Measurements from ENCODE around the gene SLC45A2. TPM values are rescaled to one million over a fixed set of nuclear protein-coding genes. Genes with fewer than 3 reads are reported as not detected.

The SLC45A2 gene
- polyA plus RNA-seq, 1 of the 3 experiments (the other 2 are of a cell fraction), result 0.02 TPM

- Histone ChIP-seq H3K36me3 (replicated peaks in 1 of 2; ENCODE audit: control insufficient read depth in 1 of 2, insufficient read depth in 2 of 2, low read length in 1 of 2) (peaks cover 0 to 4% of the 10 kb centered on the region in 2 experiments), H4K20me1 (ENCODE audit: insufficient read depth) (no peaks in the 10 kb centered on the region), H3K4me2 (no peak overlapping the region), H2AFZ (ENCODE audit: low read depth) (no peak overlapping the region), H3K79me2 (ENCODE audit: insufficient read depth) (no peaks in the 10 kb centered on the region), H3K9me2 (no peaks in the 10 kb centered on the region), H3K9me3 (peaks cover 8% of the 10 kb centered on the region; the same call in 1 of the 2 replicates), H3K4me3 (ENCODE audit: low read depth in 2 of 2, low read length in 1 of 2) (no peak overlapping the region), H3K27me3 (ENCODE audit: insufficient read depth) (no peaks in the 10 kb centered on the region), H3K9ac (no peak overlapping the region), H3K27ac (ENCODE audit: low read depth in 2 of 2, low read length in 1 of 2) (no peak overlapping the region), H3K4me1 (ENCODE audit: control insufficient read depth in 1 of 2, insufficient read depth in 2 of 2, low read depth in 1 of 2, low read length in 1 of 2) (no peaks in the 10 kb centered on the region), H3F3A (replicated peaks; ENCODE audit: insufficient read depth) (no peaks in the 10 kb centered on the region)
- CTCF ChIA-PET, result no interaction called here
- WGBS (ENCODE audit: low lambda C conversion rate), result 70% methylated on average over 1 of the region's 1 CpG
- DNase-seq, result no peak
- POLR2A ChIA-PET, result no interaction called here
- TF ChIP-seq USF2 (IDR thresholded peaks at IDR 0.05; ENCODE audit: borderline replicate concordance, low read depth, low read length) (no peak), RCOR1 (IDR thresholded peaks at IDR 0.05; ENCODE audit: low read length) (no peak), NRF1 (IDR thresholded peaks at IDR 0.05; ENCODE audit: low read depth, low read length) (no peak), GATA2 (CRISPR knock-in tag; IDR thresholded peaks at IDR 0.05) (no peak), MEF2A (IDR thresholded peaks at IDR 0.05; ENCODE audit: borderline replicate concordance, low read depth) (no peak), EP300 (IDR thresholded peaks at IDR 0.05; ENCODE audit: borderline replicate concordance in 1 of 2, low read depth in 1 of 2, low read length in 1 of 2) (no peak), SMC3 (IDR thresholded peaks at IDR 0.05; ENCODE audit: low read depth, low read length) (no peak), FOXM1 (IDR thresholded peaks at IDR 0.05; ENCODE audit: low read depth) (no peak), NFIC (IDR thresholded peaks at IDR 0.05; ENCODE audit: borderline replicate concordance) (no peak), EZH2phosphoT487 (IDR thresholded peaks at IDR 0.05; ENCODE audit: borderline replicate concordance, low read depth) (no peak), CHD2 (IDR thresholded peaks at IDR 0.05; ENCODE audit: low read length, partially characterized antibody) (no peak), TEAD4 (IDR thresholded peaks at IDR 0.05; ENCODE audit: borderline replicate concordance, insufficient read depth) (no peak), RFX5 (IDR thresholded peaks at IDR 0.05; ENCODE audit: low read length) (no peak), REST (IDR thresholded peaks at IDR 0.05; ENCODE audit: low read depth, low read length) (no peak)
- TF ChIP-seq, protein P1, sequence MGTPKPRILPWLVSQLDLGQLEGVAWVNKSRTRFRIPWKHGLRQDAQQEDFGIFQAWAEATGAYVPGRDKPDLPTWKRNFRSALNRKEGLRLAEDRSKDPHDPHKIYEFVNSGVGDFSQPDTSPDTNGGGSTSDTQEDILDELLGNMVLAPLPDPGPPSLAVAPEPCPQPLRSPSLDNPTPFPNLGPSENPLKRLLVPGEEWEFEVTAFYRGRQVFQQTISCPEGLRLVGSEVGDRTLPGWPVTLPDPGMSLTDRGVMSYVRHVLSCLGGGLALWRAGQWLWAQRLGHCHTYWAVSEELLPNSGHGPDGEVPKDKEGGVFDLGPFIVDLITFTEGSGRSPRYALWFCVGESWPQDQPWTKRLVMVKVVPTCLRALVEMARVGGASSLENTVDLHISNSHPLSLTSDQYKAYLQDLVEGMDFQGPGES (IDR thresholded peaks at IDR 0.05; ENCODE audit: low read depth, low read length), result no peak
These were observed 79.1 kb downstream of the SLC45A2 start for GRCh38 chr5:33905381-33905780.
